GM12878 (cell line): ENCODE measurements around the gene MYO1D. TPM values are rescaled to one million over a fixed set of nuclear protein-coding genes. Genes with fewer than 3 reads are reported as not detected.

Experiments used
- DPF2 ChIP-seq: fragments of 450-650 bp; IDR thresholded peaks from 2 replicates; pipeline ENCODE4 v1.6.1; 2017; ENCODE audit warnings: mild to moderate bottlenecking
- IKZF1 ChIP-seq: fragments of 450-650 bp; conservative IDR thresholded peaks from 2 replicates; pipeline ENCODE4 v1.6.1; 2017; ENCODE audit warnings: antibody characterized with exemption, mild to moderate bottlenecking
- POU2F2 ChIP-seq: IDR thresholded peaks from 3 replicates; pipeline ENCODE4 v1.6.1; 2011; ENCODE audit warnings: low read depth, mild to moderate bottlenecking, low read length, borderline replicate concordance
- RBBP5 ChIP-seq: fragments of 200-600 bp; sonication (generic); conservative IDR thresholded peaks from 2 replicates; pipeline ENCODE4 v1.6.1; 2016
- REST ChIP-seq: IDR thresholded peaks from 2 replicates; pipeline ENCODE4 v1.6.1; 2012; ENCODE audit warnings: mild to moderate bottlenecking, low read depth, low read length
- SREBF1 ChIP-seq: IDR thresholded peaks from 2 replicates; pipeline ENCODE4 v1.6.1; 2012; ENCODE audit warnings: mild to moderate bottlenecking, low read length
- USF1 ChIP-seq: IDR thresholded peaks from 2 replicates; pipeline ENCODE4 v1.6.1; 2011; ENCODE audit warnings: borderline replicate concordance, low read depth, mild to moderate bottlenecking, moderate library complexity, mixed read lengths, low read length; ENCODE audit not compliant: insufficient read depth; ENCODE audit errors: extremely low read length
- polyA plus RNA-seq, 11 experiments: library from polyadenylated mRNA; depleted of rRNA in 4 of 11; unstranded in 6 of 11; stranded (reverse) in 5 of 11; fragments of >200 nt; fragmentation: Nextera tagmentation in 4 of 11; fragmentation: Illumina TruSeq in 1 of 11; extraction: Ambion mirVana in 4 of 11; extraction: Trizol in 1 of 11; gene quantifications; 1 replicate in 1 of 11; 2 replicates in 10 of 11; pipeline versions ENCODE4 v1.2.1 to v1.2.3, GENCODE V29; 2011 to 2016; ENCODE audit warnings: inconsistent platforms in 2 of 11, missing spikeins in 2 of 11, low read depth in 1 of 11
- total RNA-seq, 4 experiments: library from RNA; depleted of rRNA in 3 of 4; stranded (reverse); fragments of >200 nt in 3 of 4; fragmentation: Illumina TruSeq in 1 of 4; extraction: Trizol in 1 of 4; gene quantifications; 2 replicates each; pipeline versions ENCODE4 v1.2.1 to v1.2.3, GENCODE V29; 2013 to 2021
- TF ChIP-seq, protein P1 (sequence below): fragments of 450-650 bp; formaldehyde crosslinking; IDR thresholded peaks from 2 replicates; pipeline ENCODE4 v1.4.0; 2020; ENCODE audit warnings: mild to moderate bottlenecking, moderate library complexity
- TF ChIP-seq, protein P2 (sequence below): fragments of 450-650 bp; IDR thresholded peaks from 2 replicates; pipeline ENCODE4 v1.6.1; 2016; ENCODE audit warnings: mild to moderate bottlenecking, moderate library complexity, borderline replicate concordance
- TF ChIP-seq, protein P3 (sequence below): fragments of 450-650 bp; IDR thresholded peaks from 2 replicates; pipeline ENCODE4 v1.6.1; 2017; ENCODE audit warnings: mild to moderate bottlenecking, moderate library complexity

MYO1D gene
- total and polyA plus RNA-seq, 10 of the 15 experiments (the other 5 are each of a cell fraction or from before 2014, with no cell fraction given), result 1.8 to 37.7 (median 25.4) TPM

DNA sequence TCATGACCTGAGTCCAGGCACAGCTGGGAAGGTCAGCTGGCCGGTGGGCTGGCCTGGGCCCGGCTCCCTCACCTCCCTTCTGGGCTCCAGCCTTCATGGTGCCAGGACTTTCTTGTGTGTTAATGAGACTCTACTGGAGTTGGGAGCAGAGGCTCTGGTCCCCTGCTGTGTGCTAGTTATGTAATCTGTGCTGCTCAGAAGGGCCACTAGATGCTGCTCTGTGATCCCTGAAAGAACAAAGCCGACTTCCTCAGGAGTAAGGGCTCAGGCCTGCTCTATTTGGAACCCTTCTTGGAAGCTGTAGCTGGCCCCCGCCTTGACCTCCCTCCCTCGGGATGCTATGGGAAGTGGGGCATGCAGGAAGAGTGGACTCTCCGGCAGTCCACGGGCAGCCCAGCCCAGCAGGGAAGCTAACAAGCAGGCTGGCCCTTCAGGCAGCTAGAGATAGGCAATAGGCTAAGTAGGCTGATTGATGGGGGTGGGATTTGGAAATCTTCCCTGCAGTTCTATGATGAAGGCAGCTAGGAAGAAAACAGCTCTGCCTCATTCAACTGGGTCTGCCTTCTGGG, 393.4 kb downstream of the MYO1D start (continued):
- TF ChIP-seq RBBP5, result no peak
- TF ChIP-seq SREBF1, result no peak
- TF ChIP-seq, protein P1, sequence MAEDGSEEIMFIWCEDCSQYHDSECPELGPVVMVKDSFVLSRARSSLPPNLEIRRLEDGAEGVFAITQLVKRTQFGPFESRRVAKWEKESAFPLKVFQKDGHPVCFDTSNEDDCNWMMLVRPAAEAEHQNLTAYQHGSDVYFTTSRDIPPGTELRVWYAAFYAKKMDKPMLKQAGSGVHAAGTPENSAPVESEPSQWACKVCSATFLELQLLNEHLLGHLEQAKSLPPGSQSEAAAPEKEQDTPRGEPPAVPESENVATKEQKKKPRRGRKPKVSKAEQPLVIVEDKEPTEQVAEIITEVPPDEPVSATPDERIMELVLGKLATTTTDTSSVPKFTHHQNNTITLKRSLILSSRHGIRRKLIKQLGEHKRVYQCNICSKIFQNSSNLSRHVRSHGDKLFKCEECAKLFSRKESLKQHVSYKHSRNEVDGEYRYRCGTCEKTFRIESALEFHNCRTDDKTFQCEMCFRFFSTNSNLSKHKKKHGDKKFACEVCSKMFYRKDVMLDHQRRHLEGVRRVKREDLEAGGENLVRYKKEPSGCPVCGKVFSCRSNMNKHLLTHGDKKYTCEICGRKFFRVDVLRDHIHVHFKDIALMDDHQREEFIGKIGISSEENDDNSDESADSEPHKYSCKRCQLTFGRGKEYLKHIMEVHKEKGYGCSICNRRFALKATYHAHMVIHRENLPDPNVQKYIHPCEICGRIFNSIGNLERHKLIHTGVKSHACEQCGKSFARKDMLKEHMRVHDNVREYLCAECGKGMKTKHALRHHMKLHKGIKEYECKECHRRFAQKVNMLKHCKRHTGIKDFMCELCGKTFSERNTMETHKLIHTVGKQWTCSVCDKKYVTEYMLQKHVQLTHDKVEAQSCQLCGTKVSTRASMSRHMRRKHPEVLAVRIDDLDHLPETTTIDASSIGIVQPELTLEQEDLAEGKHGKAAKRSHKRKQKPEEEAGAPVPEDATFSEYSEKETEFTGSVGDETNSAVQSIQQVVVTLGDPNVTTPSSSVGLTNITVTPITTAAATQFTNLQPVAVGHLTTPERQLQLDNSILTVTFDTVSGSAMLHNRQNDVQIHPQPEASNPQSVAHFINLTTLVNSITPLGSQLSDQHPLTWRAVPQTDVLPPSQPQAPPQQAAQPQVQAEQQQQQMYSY (CRISPR knock-in tag), result no peak
- TF ChIP-seq IKZF1, result peak; percentile 45
- TF ChIP-seq DPF2, result no peak
- TF ChIP-seq USF1, result no peak
- no peak for TF ChIP-seq POU2F2
- TF ChIP-seq, protein P2, sequence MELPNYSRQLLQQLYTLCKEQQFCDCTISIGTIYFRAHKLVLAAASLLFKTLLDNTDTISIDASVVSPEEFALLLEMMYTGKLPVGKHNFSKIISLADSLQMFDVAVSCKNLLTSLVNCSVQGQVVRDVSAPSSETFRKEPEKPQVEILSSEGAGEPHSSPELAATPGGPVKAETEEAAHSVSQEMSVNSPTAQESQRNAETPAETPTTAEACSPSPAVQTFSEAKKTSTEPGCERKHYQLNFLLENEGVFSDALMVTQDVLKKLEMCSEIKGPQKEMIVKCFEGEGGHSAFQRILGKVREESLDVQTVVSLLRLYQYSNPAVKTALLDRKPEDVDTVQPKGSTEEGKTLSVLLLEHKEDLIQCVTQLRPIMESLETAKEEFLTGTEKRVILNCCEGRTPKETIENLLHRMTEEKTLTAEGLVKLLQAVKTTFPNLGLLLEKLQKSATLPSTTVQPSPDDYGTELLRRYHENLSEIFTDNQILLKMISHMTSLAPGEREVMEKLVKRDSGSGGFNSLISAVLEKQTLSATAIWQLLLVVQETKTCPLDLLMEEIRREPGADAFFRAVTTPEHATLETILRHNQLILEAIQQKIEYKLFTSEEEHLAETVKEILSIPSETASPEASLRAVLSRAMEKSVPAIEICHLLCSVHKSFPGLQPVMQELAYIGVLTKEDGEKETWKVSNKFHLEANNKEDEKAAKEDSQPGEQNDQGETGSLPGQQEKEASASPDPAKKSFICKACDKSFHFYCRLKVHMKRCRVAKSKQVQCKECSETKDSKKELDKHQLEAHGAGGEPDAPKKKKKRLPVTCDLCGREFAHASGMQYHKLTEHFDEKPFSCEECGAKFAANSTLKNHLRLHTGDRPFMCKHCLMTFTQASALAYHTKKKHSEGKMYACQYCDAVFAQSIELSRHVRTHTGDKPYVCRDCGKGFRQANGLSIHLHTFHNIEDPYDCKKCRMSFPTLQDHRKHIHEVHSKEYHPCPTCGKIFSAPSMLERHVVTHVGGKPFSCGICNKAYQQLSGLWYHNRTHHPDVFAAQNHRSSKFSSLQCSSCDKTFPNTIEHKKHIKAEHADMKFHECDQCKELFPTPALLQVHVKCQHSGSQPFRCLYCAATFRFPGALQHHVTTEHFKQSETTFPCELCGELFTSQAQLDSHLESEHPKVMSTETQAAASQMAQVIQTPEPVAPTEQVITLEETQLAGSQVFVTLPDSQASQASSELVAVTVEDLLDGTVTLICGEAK, result no peak
- TF ChIP-seq, protein P3, sequence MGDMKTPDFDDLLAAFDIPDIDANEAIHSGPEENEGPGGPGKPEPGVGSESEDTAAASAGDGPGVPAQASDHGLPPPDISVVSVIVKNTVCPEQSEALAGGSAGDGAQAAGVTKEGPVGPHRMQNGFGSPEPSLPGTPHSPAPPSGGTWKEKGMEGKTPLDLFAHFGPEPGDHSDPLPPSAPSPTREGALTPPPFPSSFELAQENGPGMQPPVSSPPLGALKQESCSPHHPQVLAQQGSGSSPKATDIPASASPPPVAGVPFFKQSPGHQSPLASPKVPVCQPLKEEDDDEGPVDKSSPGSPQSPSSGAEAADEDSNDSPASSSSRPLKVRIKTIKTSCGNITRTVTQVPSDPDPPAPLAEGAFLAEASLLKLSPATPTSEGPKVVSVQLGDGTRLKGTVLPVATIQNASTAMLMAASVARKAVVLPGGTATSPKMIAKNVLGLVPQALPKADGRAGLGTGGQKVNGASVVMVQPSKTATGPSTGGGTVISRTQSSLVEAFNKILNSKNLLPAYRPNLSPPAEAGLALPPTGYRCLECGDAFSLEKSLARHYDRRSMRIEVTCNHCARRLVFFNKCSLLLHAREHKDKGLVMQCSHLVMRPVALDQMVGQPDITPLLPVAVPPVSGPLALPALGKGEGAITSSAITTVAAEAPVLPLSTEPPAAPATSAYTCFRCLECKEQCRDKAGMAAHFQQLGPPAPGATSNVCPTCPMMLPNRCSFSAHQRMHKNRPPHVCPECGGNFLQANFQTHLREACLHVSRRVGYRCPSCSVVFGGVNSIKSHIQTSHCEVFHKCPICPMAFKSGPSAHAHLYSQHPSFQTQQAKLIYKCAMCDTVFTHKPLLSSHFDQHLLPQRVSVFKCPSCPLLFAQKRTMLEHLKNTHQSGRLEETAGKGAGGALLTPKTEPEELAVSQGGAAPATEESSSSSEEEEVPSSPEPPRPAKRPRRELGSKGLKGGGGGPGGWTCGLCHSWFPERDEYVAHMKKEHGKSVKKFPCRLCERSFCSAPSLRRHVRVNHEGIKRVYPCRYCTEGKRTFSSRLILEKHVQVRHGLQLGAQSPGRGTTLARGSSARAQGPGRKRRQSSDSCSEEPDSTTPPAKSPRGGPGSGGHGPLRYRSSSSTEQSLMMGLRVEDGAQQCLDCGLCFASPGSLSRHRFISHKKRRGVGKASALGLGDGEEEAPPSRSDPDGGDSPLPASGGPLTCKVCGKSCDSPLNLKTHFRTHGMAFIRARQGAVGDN, result peak; percentile 29; the same call in 1 of the 2 replicates
- TF ChIP-seq REST, result no peak
